ENCODE measurements around the gene TMEM250. TPM values are rescaled to one million over a fixed set of nuclear protein-coding genes. Genes with fewer than 3 reads are reported as not detected.

TMEM250 gene
- total RNA-seq (10 to 100 TPM; 12.7 to 24.3 (median 15.4) TPM), polyA plus RNA-seq (10 to 100 TPM in 1 of 2 donors, 1 to 10 TPM in 1; 9.7 to 26.4 TPM)
- long read RNA-seq, donor 1, transcript TMEM250-201 (2 exons, 2,823 nt) = major isoform, 60 of 120 reads
- long read RNA-seq, donor 1, partial matches to known transcripts = 0 of 120 reads
- long read RNA-seq, donor 1, other reads (novel, unspliced or antisense) = 59 of 120 reads
- long read RNA-seq, donor 2, transcript TMEM250-201 (2 exons, 2,823 nt) = major isoform, 47 of 122 reads
- long read RNA-seq, donor 2, partial matches to known transcripts = 4 of 122 reads
- long read RNA-seq, donor 2, other reads (novel, unspliced or antisense) = 69 of 122 reads
- long read RNA-seq, donor 3, transcript TMEM250-201 (2 exons, 2,823 nt) = major isoform, 11 of 138 reads
- long read RNA-seq, donor 3, partial matches to known transcripts = 6 of 138 reads
- long read RNA-seq, donor 3, other reads (novel, unspliced or antisense) = 120 of 138 reads

GRCh38 chr9:136118320-136119060 is at the start of gene TMEM250:
TMEM250 (minus strand) TSS chr9:136118875; CDS start chr9:136116900, 1,975 bp downstream.
- Histone ChIP-seq H3K4me1 (peaks cover 6 to 42% (median 34%) of the 10 kb centered on the region in 9 donors), H3K36me3 (peaks cover 0 to 33% (median 9%) of the 10 kb centered on the region in 9 donors), H3K27me3 (no peaks in the 10 kb centered on the region), H3K4me3 (peak within 1 kb of the TSS; percentile 52 to 90 (median 74)), H3K27ac (peak within 1 kb of the TSS; percentile 81 to 99 (median 97)), H3K9me3 (no peaks in the 10 kb centered on the region)
- TF ChIP-seq CTCF (IDR thresholded peaks at IDR 0.05) = peak in 4 of 9 donors; percentile 12 to 27 (median 22)
- WGBS, 2 donors = 0% methylated on average over 110 to 111 of the region's 112 CpGs
- DNase-seq (peak; percentile 95 to 99), ATAC-seq (peak; percentile 90 to 95 (median 92))
- intact Hi-C loops (cut with DNase I) = loop anchor here in 4 of 10 donors (1.0 to 5.0 kb wide), 5 partner anchors 23 to 211 kb away; partner anchors contain the start of genes UBAC1 (in 3 of the 4), NACC2 (in 2 of the 4) and CAMSAP1 (in 1 of the 4)

GRCh38 chr9:136163248-136163850 is 44.7 kb upstream of the TMEM250 start:
- Histone ChIP-seq H3K4me1 (no peaks in the 10 kb centered on the region), H3K9me3 (peaks cover 0 to 25% (median 0%) of the 10 kb centered on the region in 11 donors), H3K36me3 (no peaks in the 10 kb centered on the region), H3K27ac (no peak overlapping the region), H3K27me3 (peaks cover 0 to 5% (median under 1%) of the 10 kb centered on the region in 7 donors), H3K4me3 (no peak overlapping the region)
- WGBS, 2 donors = 70 to 71% methylated on average over 1 of the region's 1 CpG
- intact Hi-C loops (cut with DNase I) = no loop called here
- ATAC-seq = no peak
- DNase-seq = no peak
- TF ChIP-seq CTCF (IDR thresholded peaks at IDR 0.05) = no peak

GRCh38 chr9:136160995-136161610 is 42.4 kb upstream of the TMEM250 start:
- intact Hi-C loops (cut with DNase I) = no loop called here
- WGBS, 2 donors = 74 to 80% methylated on average over 10 of the region's 10 CpGs
- H3K4me1 ChIP-seq = peaks cover 0 to 7% (median 0%) of the 10 kb centered on the region in 9 donors

More at GRCh38 chr9:136160995-136161610, 42.4 kb upstream of the TMEM250 start:
- H3K27me3 ChIP-seq = peaks cover 0 to 23% (median 3%) of the 10 kb centered on the region in 7 donors
- H3K36me3 ChIP-seq = no peaks in the 10 kb centered on the region
- ATAC-seq = peak in 1 of 8 donors; percentile 30
- TF ChIP-seq CTCF (IDR thresholded peaks at IDR 0.05) = no peak
- H3K9me3 ChIP-seq = peaks cover 0 to 20% (median 0%) of the 10 kb centered on the region in 11 donors
- no peak overlapping the region for H3K4me3 ChIP-seq
- no peak for DNase-seq
- no peak overlapping the region for H3K27ac ChIP-seq
